Neutrophil (primary cell): ENCODE results near the gene EMP2.
"Not testable (repeated sequence)": the region's sequence is repeated elsewhere in the genome, so short reads cannot be mapped to it uniquely, and the experiment has no call there.

Experiments
- H3K27ac ChIP-seq: fragments of 200-600 bp; sonication (generic); 2 replicates; pipeline ENCODE4 v1.5.1; 2016; ENCODE audit warnings: mild to moderate bottlenecking, moderate library complexity
- H3K27me3 ChIP-seq: fragments of 200-600 bp; sonication (generic); 2 replicates; pipeline ENCODE4 v1.6.0; 2016; ENCODE audit warnings: mild to moderate bottlenecking
- H3K36me3 ChIP-seq: fragments of 200-600 bp; sonication (generic); 2 replicates; pipeline ENCODE4 v1.5.1; 2017
- H3K4me1 ChIP-seq, 2 experiments: fragments of 200-600 bp in 1 of 2; sonication (generic) in 1 of 2; 1 replicate in 1 of 2; 2 replicates in 1 of 2; pipeline versions ENCODE4 v1.5.1 to v1.6.1; 2013 to 2016; ENCODE audit warnings: low read depth in 1 of 2, low read length in 1 of 2, mild to moderate bottlenecking in 1 of 2, moderate library complexity in 1 of 2; ENCODE audit not compliant: control insufficient read depth in 1 of 2, insufficient read depth in 1 of 2
- H3K4me3 ChIP-seq, 2 experiments: fragments of 200-600 bp in 1 of 2; sonication (generic) in 1 of 2; 1 replicate in 1 of 2; 2 replicates in 1 of 2; pipeline ENCODE4 v1.5.1; 2013 to 2016; ENCODE audit warnings: low read depth in 1 of 2, low read length in 1 of 2, mild to moderate bottlenecking in 1 of 2, moderate library complexity in 1 of 2
- H3K9me3 ChIP-seq: fragments of 200-600 bp; sonication (generic); 2 replicates; pipeline ENCODE4 v1.5.1; 2016
- CTCF ChIP-seq: fragments of 200-600 bp; sonication (generic); IDR thresholded peaks from 2 replicates; pipeline ENCODE4 v1.5.1; 2016; ENCODE audit warnings: antibody characterized with exemption

Gene EMP2

GRCh38 chr16:10539793-10540192, 40.6 kb downstream of the EMP2 start:
- Histone ChIP-seq H3K4me1 (no peaks in the 10 kb centered on the region), H3K36me3 (no peaks in the 10 kb centered on the region), H3K27me3 (no peaks in the 10 kb centered on the region), H3K4me3 (no peak overlapping the region), H3K9me3 (no peaks in the 10 kb centered on the region), H3K27ac (no peak overlapping the region)
- TF ChIP-seq CTCF: no peak

GRCh38 chr16:10539236-10539635, 41.2 kb downstream of the EMP2 start:
- H3K4me3 ChIP-seq: no peak overlapping the region
- no peaks in the 10 kb centered on the region for H3K9me3 ChIP-seq
- no peaks in the 10 kb centered on the region for H3K4me1 ChIP-seq
- no peak overlapping the region for H3K27ac ChIP-seq
- TF ChIP-seq CTCF: no peak
- H3K36me3 ChIP-seq: no peaks in the 10 kb centered on the region
- H3K27me3 ChIP-seq: no peaks in the 10 kb centered on the region

GRCh38 chr16:10538583-10538982, 41.8 kb downstream of the EMP2 start:
- Histone ChIP-seq H3K4me3 (no peak overlapping the region), H3K4me1 (no peaks in the 10 kb centered on the region), H3K36me3 (no peaks in the 10 kb centered on the region), H3K27me3 (no peaks in the 10 kb centered on the region), H3K9me3 (no peaks in the 10 kb centered on the region), H3K27ac (no peak overlapping the region)
- no peak for TF ChIP-seq CTCF

GRCh38 chr16:10537946-10538345, 42.5 kb downstream of the EMP2 start:
- no peak overlapping the region for H3K4me3 ChIP-seq
- H3K4me1 ChIP-seq: no peaks in the 10 kb centered on the region
- no peaks in the 10 kb centered on the region for H3K27me3 ChIP-seq
- no peaks in the 10 kb centered on the region for H3K36me3 ChIP-seq
- TF ChIP-seq CTCF: no peak
- no peak overlapping the region for H3K27ac ChIP-seq
- no peaks in the 10 kb centered on the region for H3K9me3 ChIP-seq

GRCh38 chr16:10536814-10537389, 43.5 kb downstream of the EMP2 start:
- no peaks in the 10 kb centered on the region for H3K27me3 ChIP-seq
- TF ChIP-seq CTCF: no peak
- H3K27ac ChIP-seq: no peak overlapping the region
- H3K36me3 ChIP-seq: no peaks in the 10 kb centered on the region
- H3K9me3 ChIP-seq: no peaks in the 10 kb centered on the region
- no peak overlapping the region for H3K4me3 ChIP-seq
- no peaks in the 10 kb centered on the region for H3K4me1 ChIP-seq

GRCh38 chr16:10536328-10536727, 44.1 kb downstream of the EMP2 start:
- not testable (repeated sequence) for H3K27me3 ChIP-seq, H3K9me3 ChIP-seq, H3K36me3 ChIP-seq, H3K4me3 ChIP-seq, H3K4me1 ChIP-seq, H3K27ac ChIP-seq
